ENCODE measurements around the gene SLC9A1. TPM values are rescaled to one million over a fixed set of nuclear protein-coding genes. Genes with fewer than 3 reads are reported as not detected.

The SLC9A1 gene
- total and polyA plus RNA-seq, 2 of the 8 experiments (the other 6 are each of a cell fraction or from before 2014, with no cell fraction given), result 11.3 to 25.1 TPM

DNA sequence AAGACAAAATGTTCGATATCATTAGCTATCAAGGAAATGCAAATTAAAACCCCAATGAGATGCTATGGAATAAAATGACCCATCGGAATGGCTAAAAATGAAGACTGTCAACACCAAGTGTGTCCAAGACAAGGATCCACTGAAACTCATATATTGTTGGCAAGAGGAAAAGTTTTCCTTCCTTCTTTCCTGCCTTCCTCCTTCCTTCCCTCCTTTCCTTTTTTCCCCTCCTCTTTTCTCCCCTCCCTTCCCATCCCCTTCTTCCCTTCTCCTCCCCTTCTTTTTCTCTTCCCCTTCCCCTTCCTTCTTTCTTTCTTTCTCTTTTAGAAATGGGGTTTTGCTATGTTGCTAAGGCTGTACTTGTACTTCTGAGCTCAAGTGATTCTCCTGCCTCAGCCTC lies 78.1 kb downstream of the SLC9A1 start:
- Histone ChIP-seq H3K9ac (replicated peaks in 1 of 4; ENCODE audit: extremely low read depth in 1 of 4, low read depth in 3 of 4, low read length in 3 of 4) (no peak overlapping the region), H3K56ac (replicated peaks; ENCODE audit: insufficient read length, low read depth, low read length) (no peak overlapping the region), H3K4me1 (replicated peaks in 1 of 4; ENCODE audit: control insufficient read depth in 3 of 4, insufficient read depth in 4 of 4, low read length in 3 of 4) (no peaks in the 10 kb centered on the region), H2BK20ac (ENCODE audit: low read length) (no peak overlapping the region), H3K18ac (ENCODE audit: extremely low read depth, low read length) (no peak overlapping the region), H2AFZ (ENCODE audit: low read length) (no peak overlapping the region), H2BK120ac (replicated peaks; ENCODE audit: low read depth, low read length) (no peak overlapping the region), H4K91ac (replicated peaks; ENCODE audit: insufficient read length, low read length) (no peak overlapping the region), H2BK15ac (ENCODE audit: low read length) (no peak overlapping the region), H3K23me2 (ENCODE audit: low read depth, low read length) (no peaks in the 10 kb centered on the region), H2BK12ac (ENCODE audit: low read depth, low read length) (no peak overlapping the region), H3K4ac (replicated peaks; ENCODE audit: insufficient read length, low read depth, low read length) (no peak overlapping the region), H2AK5ac (ENCODE audit: low read depth, low read length) (no peak overlapping the region), H3K4me3 (ENCODE audit: extremely low read depth in 1 of 4, insufficient read depth in 2 of 4, low read depth in 3 of 4, low read length in 4 of 4) (no peak overlapping the region), H3K23ac (ENCODE audit: insufficient read length) (no peak overlapping the region), H3K36me3 (ENCODE audit: control insufficient read depth in 2 of 4, insufficient read depth in 4 of 4, low read length in 3 of 4) (no peaks in the 10 kb centered on the region), H3K14ac (ENCODE audit: insufficient read length) (no peak overlapping the region), H3K79me1 (ENCODE audit: low read depth, low read length) (no peaks in the 10 kb centered on the region; the same call in 1 of the 2 replicates), H4K20me1 (replicated peaks in 1 of 2; ENCODE audit: control insufficient read depth in 1 of 2, insufficient read depth in 2 of 2, low read length in 2 of 2) (no peaks in the 10 kb centered on the region), H3K27ac (ENCODE audit: low read depth, low read length) (no peak overlapping the region), H3K79me2 (ENCODE audit: control insufficient read depth in 1 of 2, insufficient read depth in 2 of 2, low read length in 2 of 2) (no peaks in the 10 kb centered on the region), H3K9me3 (ENCODE audit: insufficient read depth in 2 of 2, low read depth in 1 of 2, low read length in 1 of 2) (no peaks in the 10 kb centered on the region), H4K5ac (ENCODE audit: insufficient read length, low read depth, low read length) (no peak overlapping the region), H2BK5ac (ENCODE audit: low read depth, low read length) (no peak overlapping the region), H3K4me2 (ENCODE audit: insufficient read depth in 1 of 2, low read depth in 2 of 2, low read length in 2 of 2) (no peak overlapping the region), H4K8ac (ENCODE audit: extremely low read depth, insufficient read depth, low read length) (no peak overlapping the region), H3K27me3 (replicated peaks in 1 of 4; ENCODE audit: control insufficient read depth in 3 of 4, extremely low read depth in 1 of 4, insufficient read depth in 3 of 4, low read length in 3 of 4) (no peaks in the 10 kb centered on the region)
- FAIRE-seq (no peak), DNase-seq (ENCODE audit: low read depth in 1 of 2, low spot score in 2 of 2) (no peak)
- CTCF ChIA-PET (ENCODE audit: partially characterized antibody), result interaction anchor here (0.6 to 14.3 kb wide), 5 partner anchors 21 to 619 kb away, joined by 3 to 270 read pairs (median 4); no protein-coding TSS in a partner anchor
- TF ChIP-seq EP300 (IDR thresholded peaks at IDR 0.05; ENCODE audit: borderline replicate concordance in 1 of 2, low read depth in 2 of 2, low read length in 2 of 2), result no peak
- no peak for TF ChIP-seq CHD1 (IDR thresholded peaks at IDR 0.05; ENCODE audit: low read depth, low read length)
- TF ChIP-seq GABPA (IDR thresholded peaks at IDR 0.05; ENCODE audit: borderline replicate concordance, insufficient read depth, low read length), result no peak
- TF ChIP-seq YY1 (IDR thresholded peaks at IDR 0.05; ENCODE audit: low read depth, low read length), result no peak
- no peak for TF ChIP-seq RBBP5 (IDR thresholded peaks at IDR 0.05; ENCODE audit: borderline replicate concordance, low read depth, low read length)
- no peak for TF ChIP-seq JUN (IDR thresholded peaks at IDR 0.05; ENCODE audit: low read depth, low read length)
- TF ChIP-seq RNF2 (IDR thresholded peaks at IDR 0.05; ENCODE audit: borderline replicate concordance, low read depth, low read length, missing control alignments, poor library complexity, severe bottlenecking), result no peak
- no peak for TF ChIP-seq ATF2 (IDR thresholded peaks at IDR 0.05; ENCODE audit: low read length)
- TF ChIP-seq SP2 (IDR thresholded peaks at IDR 0.05; ENCODE audit: low read length), result no peak
- TF ChIP-seq EZH2 (IDR thresholded peaks at IDR 0.05; ENCODE audit: low read depth, low read length, severe bottlenecking), result no peak
- no peak for TF ChIP-seq POLR2A (IDR thresholded peaks at IDR 0.05; ENCODE audit: control extremely low read depth in 1 of 2, low read depth in 2 of 2, low read length in 2 of 2)
- 94% methylated on average over 2 of the region's 2 CpGs; no CpG with 5 or more reads in 1 of the 2 experiments for WGBS, 2 experiments (ENCODE audit: extremely low coverage in 1 of 2, insufficient coverage in 1 of 2, insufficient read length in 1 of 2, insufficient replicate concordance in 2 of 2, low coverage in 1 of 2, low lambda C conversion rate in 2 of 2, missing lambda C conversion rate in 1 of 2)
- POLR2A ChIA-PET (ENCODE audit: partially characterized antibody), result interaction anchor here (1.0 kb wide), 1 partner anchor 79 kb away, joined by 3 read pairs; no protein-coding TSS in a partner anchor

Measured in H1 (cell line).